Endothelial cell (in vitro differentiated cells): ENCODE data around the gene PCK2. TPM values are rescaled to one million over a fixed set of nuclear protein-coding genes. Genes with fewer than 3 reads are reported as not detected.

Experiments
- DNase-seq: peaks from one replicate; pipeline ENCODE4 v3.0.0; 2021; ENCODE audit warnings: low spot score
- H3K27ac Mint-ChIP-seq: one replicate; pipeline ENCODE4 v1.8.0; 2021; ENCODE audit warnings: mixed read lengths, inconsistent platforms; ENCODE audit not compliant: unreplicated experiment
- H3K27me3 Mint-ChIP-seq: one replicate; pipeline ENCODE4 v1.8.0; 2021; ENCODE audit warnings: mild to moderate bottlenecking, moderate library complexity, mixed read lengths, inconsistent platforms; ENCODE audit not compliant: unreplicated experiment
- H3K36me3 Mint-ChIP-seq: one replicate; pipeline ENCODE4 v1.8.0; 2021; ENCODE audit warnings: mild to moderate bottlenecking, low read depth, mixed read lengths, inconsistent platforms; ENCODE audit not compliant: unreplicated experiment
- H3K4me1 Mint-ChIP-seq: one replicate; pipeline ENCODE4 v1.8.0; 2021; ENCODE audit warnings: mild to moderate bottlenecking, mixed read lengths, inconsistent platforms; ENCODE audit not compliant: unreplicated experiment
- H3K4me3 Mint-ChIP-seq: one replicate; pipeline ENCODE4 v1.8.0; 2021; ENCODE audit warnings: mild to moderate bottlenecking, mixed read lengths, inconsistent platforms; ENCODE audit not compliant: unreplicated experiment
- H3K9me3 Mint-ChIP-seq: one replicate; pipeline ENCODE4 v1.8.0; 2021; ENCODE audit warnings: mixed read lengths, inconsistent platforms; ENCODE audit not compliant: unreplicated experiment
- CTCF ChIP-seq: fragments of 200-600 bp; sonication (generic); IDR thresholded peaks from one replicate; pipeline ENCODE4 v1.5.0; 2021; ENCODE audit warnings: antibody characterized with exemption; ENCODE audit not compliant: unreplicated experiment
- total RNA-seq: library from RNA; stranded (reverse); fragmentation: NEBNext Ultra II Directional; extraction: Animal tissue kit (Norgen Biotek cat#: 25700); gene quantifications from one replicate; pipeline ENCODE4 v1.2.1, GENCODE V29; 2021; ENCODE audit not compliant: unreplicated experiment

PCK2 gene
- total RNA-seq, 1 donor from 2014 or later: 23.9 TPM

- H3K36me3 Mint-ChIP-seq: peaks cover 8% of the 10 kb centered on the region
- H3K9me3 Mint-ChIP-seq: no peaks in the 10 kb centered on the region
- peaks cover 16% of the 10 kb centered on the region for H3K4me1 Mint-ChIP-seq
Measured at GRCh38 chr14:24096545-24097181, 2.6 kb downstream of the PCK2 start.

GRCh38 chr14:24098229-24098926, 4.3 kb downstream of the PCK2 start:
- H3K27me3 Mint-ChIP-seq: peaks cover 9% of the 10 kb centered on the region
- TF ChIP-seq CTCF: no peak
- peaks cover 12% of the 10 kb centered on the region for H3K4me1 Mint-ChIP-seq
- H3K4me3 Mint-ChIP-seq: no peak overlapping the region
- DNase-seq: no peak
- peaks cover 14% of the 10 kb centered on the region for H3K36me3 Mint-ChIP-seq
- H3K9me3 Mint-ChIP-seq: no peaks in the 10 kb centered on the region
- no peak overlapping the region for H3K27ac Mint-ChIP-seq

More at GRCh38 chr14:24096545-24097181, 2.6 kb downstream of the PCK2 start:
- peaks cover 10% of the 10 kb centered on the region for H3K27me3 Mint-ChIP-seq
- H3K4me3 Mint-ChIP-seq: peak overlapping the region; percentile 51
- no peak for DNase-seq
- no peak for TF ChIP-seq CTCF
- no peak overlapping the region for H3K27ac Mint-ChIP-seq

GRCh38 chr14:24098927-24099813, 5.1 kb downstream of the PCK2 start:
- H3K36me3 Mint-ChIP-seq: peaks cover 22% of the 10 kb centered on the region
- no peak for DNase-seq
- H3K4me3 Mint-ChIP-seq: peak overlapping the region; percentile 49
- H3K27ac Mint-ChIP-seq: no peak overlapping the region
- H3K9me3 Mint-ChIP-seq: no peaks in the 10 kb centered on the region
- peaks cover 10% of the 10 kb centered on the region for H3K4me1 Mint-ChIP-seq
- H3K27me3 Mint-ChIP-seq: peaks cover 11% of the 10 kb centered on the region
- no peak for TF ChIP-seq CTCF

GRCh38 chr14:24100197-24100981, 6.3 kb downstream of the PCK2 start:
- H3K4me3 Mint-ChIP-seq: no peak overlapping the region
- H3K4me1 Mint-ChIP-seq: peaks cover 5% of the 10 kb centered on the region
- H3K9me3 Mint-ChIP-seq: no peaks in the 10 kb centered on the region
- TF ChIP-seq CTCF: no peak
- H3K27ac Mint-ChIP-seq: no peak overlapping the region
- DNase-seq: no peak
- peaks cover 30% of the 10 kb centered on the region for H3K36me3 Mint-ChIP-seq
- peaks cover 11% of the 10 kb centered on the region for H3K27me3 Mint-ChIP-seq
